HepG2 (cell line): ENCODE measurements around the gene HSDL1. TPM values are rescaled to one million over a fixed set of nuclear protein-coding genes. Genes with fewer than 3 reads are reported as not detected.

ENCODE experiments used
- AKAP8 ChIP-seq: sonication (generic); formaldehyde crosslinking; IDR thresholded peaks from 2 replicates; pipeline ENCODE4 v1.5.1; 2020; ENCODE audit warnings: mild to moderate bottlenecking, missing genetic modification reagents
- HDAC2 ChIP-seq: sonication (generic); formaldehyde crosslinking; IDR thresholded peaks from 2 replicates; pipeline ENCODE4 v1.4.0; 2020; ENCODE audit warnings: missing genetic modification reagents
- JUN ChIP-seq: sonication (generic); formaldehyde crosslinking; IDR thresholded peaks from 2 replicates; pipeline ENCODE4 v1.4.0; 2020; ENCODE audit warnings: mild to moderate bottlenecking, missing genetic modification reagents
- MYC ChIP-seq: sonication (generic); formaldehyde crosslinking; IDR thresholded peaks from 2 replicates; pipeline ENCODE4 v1.9.0; 2021; ENCODE audit warnings: missing genetic modification reagents, borderline replicate concordance
- NCOA5 ChIP-seq: sonication (generic); formaldehyde crosslinking; IDR thresholded peaks from 2 replicates; pipeline ENCODE4 v1.4.0; 2020; ENCODE audit warnings: missing genetic modification reagents
- SALL2 ChIP-seq: sonication (generic); formaldehyde crosslinking; IDR thresholded peaks from 2 replicates; pipeline ENCODE4 v1.8.1; 2023; ENCODE audit warnings: mild to moderate bottlenecking, missing genetic modification reagents, inconsistent platforms
- ZMYM3 ChIP-seq: sonication (generic); formaldehyde crosslinking; IDR thresholded peaks from 2 replicates; pipeline ENCODE4 v1.5.1; 2020; ENCODE audit warnings: mild to moderate bottlenecking, missing genetic modification reagents
- ZNF263 ChIP-seq: sonication (generic); formaldehyde crosslinking; IDR thresholded peaks from 2 replicates; pipeline ENCODE4 v1.4.0; 2020; ENCODE audit warnings: missing genetic modification reagents
- polyA plus RNA-seq, 8 experiments: library from polyadenylated mRNA; depleted of rRNA in 3 of 8; stranded (reverse) in 7 of 8; unstranded in 1 of 8; fragments of >200 nt; fragmentation: Illumina TruSeq in 4 of 8; extraction: Trizol in 4 of 8; gene quantifications; 2 replicates each; pipeline versions ENCODE4 v1.2.1 to v1.2.3, GENCODE V29; 2011 to 2016; ENCODE audit warnings: low read depth in 4 of 8, missing spikeins in 1 of 8, mixed read lengths in 1 of 8; ENCODE audit not compliant: insufficient read depth in 1 of 8
- total RNA-seq, 5 experiments: library from RNA; depleted of rRNA; stranded (reverse); fragments of >200 nt; fragmentation: Illumina TruSeq; extraction: Trizol; gene quantifications; 2 replicates each; pipeline ENCODE4 v1.2.3, GENCODE V29; 2016; ENCODE audit warnings: low read depth in 1 of 5
- TF ChIP-seq, protein P1 (sequence below): sonication (generic); formaldehyde crosslinking; IDR thresholded peaks from 2 replicates; pipeline ENCODE4 v1.9.0; 2021; ENCODE audit warnings: missing genetic modification reagents, borderline replicate concordance
- TF ChIP-seq, protein P2 (sequence below), 2 experiments: sonication (generic) in 1 of 2; formaldehyde crosslinking in 1 of 2; IDR thresholded peaks; 2 replicates each; pipeline versions ENCODE4 v1.4.0 to v1.6.1; 2018 to 2020; ENCODE audit warnings: missing genetic modification reagents in 2 of 2, borderline replicate concordance in 1 of 2, low read depth in 1 of 2, mild to moderate bottlenecking in 1 of 2, missing biosample characterization in 1 of 2
- TF ChIP-seq, protein P3 (sequence below): sonication (generic); formaldehyde crosslinking; conservative IDR thresholded peaks from 2 replicates; pipeline ENCODE4 v1.4.0; 2020; ENCODE audit warnings: missing genetic modification reagents
- TF ChIP-seq, protein P4 (sequence below): sonication (generic); formaldehyde crosslinking; IDR thresholded peaks from 2 replicates; pipeline ENCODE4 v1.8.0; 2022; ENCODE audit warnings: mild to moderate bottlenecking, missing genetic modification reagents
- TF ChIP-seq, protein P5 (sequence below): sonication (generic); formaldehyde crosslinking; IDR thresholded peaks from 2 replicates; pipeline ENCODE4 v1.4.0; 2020; ENCODE audit warnings: missing genetic modification reagents, borderline replicate concordance
- TF ChIP-seq, protein P6 (sequence below): sonication (generic); formaldehyde crosslinking; IDR thresholded peaks from 2 replicates; pipeline ENCODE4 v1.5.0; 2020; ENCODE audit warnings: missing genetic modification reagents

The HSDL1 gene
- total and polyA plus RNA-seq, 2 of the 13 experiments (the other 11 are each of a cell fraction or from before 2014, with no cell fraction given) = 49.2 to 49.7 TPM

DNA sequence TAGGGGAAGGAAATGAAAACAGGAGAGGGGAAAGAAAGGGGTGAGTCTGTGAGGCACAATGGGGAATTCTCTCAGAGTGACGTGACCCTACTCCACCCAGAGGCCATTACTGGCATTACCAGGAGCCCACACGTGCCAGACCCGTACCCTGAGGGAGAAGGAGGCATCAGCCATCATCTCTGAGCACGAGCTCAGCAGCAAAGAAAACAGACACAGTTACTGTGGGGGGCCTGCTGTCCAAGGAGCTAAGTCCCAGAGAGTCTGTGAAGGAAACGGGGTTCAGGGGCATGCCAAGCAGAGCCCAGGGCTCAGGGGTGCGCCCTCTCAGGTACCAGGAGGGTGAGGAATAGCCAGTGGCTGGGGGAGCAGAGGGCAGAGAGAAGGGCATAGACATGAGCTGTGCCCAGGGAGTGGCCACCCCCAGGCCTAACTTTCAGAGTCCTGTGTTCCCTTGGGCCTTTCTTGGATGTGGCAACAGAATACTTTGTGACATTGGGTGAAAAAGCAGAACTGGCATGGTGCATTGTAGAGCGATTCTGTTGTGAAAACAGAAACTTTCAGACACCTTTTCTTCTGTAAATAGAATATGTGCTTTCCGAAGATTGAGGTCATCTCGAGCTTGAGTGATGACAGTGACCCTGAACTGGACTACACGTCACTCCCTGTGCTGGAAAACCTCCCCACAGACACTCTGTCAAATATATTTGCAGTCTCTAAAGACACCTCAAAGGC lies 30.5 kb upstream of the HSDL1 start (continued):
- TF ChIP-seq, protein P1, sequence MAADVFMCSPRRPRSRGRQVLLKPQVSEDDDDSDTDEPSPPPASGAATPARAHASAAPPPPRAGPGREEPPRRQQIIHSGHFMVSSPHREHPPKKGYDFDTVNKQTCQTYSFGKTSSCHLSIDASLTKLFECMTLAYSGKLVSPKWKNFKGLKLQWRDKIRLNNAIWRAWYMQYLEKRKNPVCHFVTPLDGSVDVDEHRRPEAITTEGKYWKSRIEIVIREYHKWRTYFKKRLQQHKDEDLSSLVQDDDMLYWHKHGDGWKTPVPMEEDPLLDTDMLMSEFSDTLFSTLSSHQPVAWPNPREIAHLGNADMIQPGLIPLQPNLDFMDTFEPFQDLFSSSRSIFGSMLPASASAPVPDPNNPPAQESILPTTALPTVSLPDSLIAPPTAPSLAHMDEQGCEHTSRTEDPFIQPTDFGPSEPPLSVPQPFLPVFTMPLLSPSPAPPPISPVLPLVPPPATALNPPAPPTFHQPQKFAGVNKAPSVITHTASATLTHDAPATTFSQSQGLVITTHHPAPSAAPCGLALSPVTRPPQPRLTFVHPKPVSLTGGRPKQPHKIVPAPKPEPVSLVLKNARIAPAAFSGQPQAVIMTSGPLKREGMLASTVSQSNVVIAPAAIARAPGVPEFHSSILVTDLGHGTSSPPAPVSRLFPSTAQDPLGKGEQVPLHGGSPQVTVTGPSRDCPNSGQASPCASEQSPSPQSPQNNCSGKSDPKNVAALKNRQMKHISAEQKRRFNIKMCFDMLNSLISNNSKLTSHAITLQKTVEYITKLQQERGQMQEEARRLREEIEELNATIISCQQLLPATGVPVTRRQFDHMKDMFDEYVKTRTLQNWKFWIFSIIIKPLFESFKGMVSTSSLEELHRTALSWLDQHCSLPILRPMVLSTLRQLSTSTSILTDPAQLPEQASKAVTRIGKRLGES (CRISPR knock-in tag) = no peak
- TF ChIP-seq, protein P2, sequence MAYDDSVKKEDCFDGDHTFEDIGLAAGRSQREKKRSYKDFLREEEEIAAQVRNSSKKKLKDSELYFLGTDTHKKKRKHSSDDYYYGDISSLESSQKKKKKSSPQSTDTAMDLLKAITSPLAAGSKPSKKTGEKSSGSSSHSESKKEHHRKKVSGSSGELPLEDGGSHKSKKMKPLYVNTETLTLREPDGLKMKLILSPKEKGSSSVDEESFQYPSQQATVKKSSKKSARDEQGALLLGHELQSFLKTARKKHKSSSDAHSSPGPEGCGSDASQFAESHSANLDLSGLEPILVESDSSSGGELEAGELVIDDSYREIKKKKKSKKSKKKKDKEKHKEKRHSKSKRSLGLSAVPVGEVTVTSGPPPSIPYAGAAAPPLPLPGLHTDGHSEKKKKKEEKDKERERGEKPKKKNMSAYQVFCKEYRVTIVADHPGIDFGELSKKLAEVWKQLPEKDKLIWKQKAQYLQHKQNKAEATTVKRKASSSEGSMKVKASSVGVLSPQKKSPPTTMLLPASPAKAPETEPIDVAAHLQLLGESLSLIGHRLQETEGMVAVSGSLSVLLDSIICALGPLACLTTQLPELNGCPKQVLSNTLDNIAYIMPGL (CRISPR knock-in tag; IDR thresholded peaks at IDR 0.05; ENCODE audit: borderline replicate concordance in 1 of 2, low read depth in 1 of 2) = peak in 1 of 2 experiments; percentile 51; a peak in 1 of 4 replicates
- TF ChIP-seq JUN (CRISPR knock-in tag) (no peak), MYC (CRISPR knock-in tag) (peak; percentile 80; the same call in 1 of the 2 replicates), ZMYM3 (CRISPR knock-in tag) (no peak), AKAP8 (no peak), NCOA5 (CRISPR knock-in tag) (no peak), HDAC2 (CRISPR knock-in tag) (no peak), ZNF263 (CRISPR knock-in tag) (no peak), SALL2 (CRISPR knock-in tag) (no peak)
- TF ChIP-seq, protein P3, sequence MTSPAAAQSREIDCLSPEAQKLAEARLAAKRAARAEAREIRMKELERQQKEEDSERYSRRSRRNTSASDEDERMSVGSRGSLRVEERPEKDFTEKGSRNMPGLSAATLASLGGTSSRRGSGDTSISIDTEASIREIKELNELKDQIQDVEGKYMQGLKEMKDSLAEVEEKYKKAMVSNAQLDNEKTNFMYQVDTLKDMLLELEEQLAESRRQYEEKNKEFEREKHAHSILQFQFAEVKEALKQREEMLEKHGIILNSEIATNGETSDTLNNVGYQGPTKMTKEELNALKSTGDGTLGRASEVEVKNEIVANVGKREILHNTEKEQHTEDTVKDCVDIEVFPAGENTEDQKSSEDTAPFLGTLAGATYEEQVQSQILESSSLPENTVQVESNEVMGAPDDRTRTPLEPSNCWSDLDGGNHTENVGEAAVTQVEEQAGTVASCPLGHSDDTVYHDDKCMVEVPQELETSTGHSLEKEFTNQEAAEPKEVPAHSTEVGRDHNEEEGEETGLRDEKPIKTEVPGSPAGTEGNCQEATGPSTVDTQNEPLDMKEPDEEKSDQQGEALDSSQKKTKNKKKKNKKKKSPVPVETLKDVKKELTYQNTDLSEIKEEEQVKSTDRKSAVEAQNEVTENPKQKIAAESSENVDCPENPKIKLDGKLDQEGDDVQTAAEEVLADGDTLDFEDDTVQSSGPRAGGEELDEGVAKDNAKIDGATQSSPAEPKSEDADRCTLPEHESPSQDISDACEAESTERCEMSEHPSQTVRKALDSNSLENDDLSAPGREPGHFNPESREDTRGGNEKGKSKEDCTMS (CRISPR knock-in tag) = no peak
- TF ChIP-seq, protein P4, sequence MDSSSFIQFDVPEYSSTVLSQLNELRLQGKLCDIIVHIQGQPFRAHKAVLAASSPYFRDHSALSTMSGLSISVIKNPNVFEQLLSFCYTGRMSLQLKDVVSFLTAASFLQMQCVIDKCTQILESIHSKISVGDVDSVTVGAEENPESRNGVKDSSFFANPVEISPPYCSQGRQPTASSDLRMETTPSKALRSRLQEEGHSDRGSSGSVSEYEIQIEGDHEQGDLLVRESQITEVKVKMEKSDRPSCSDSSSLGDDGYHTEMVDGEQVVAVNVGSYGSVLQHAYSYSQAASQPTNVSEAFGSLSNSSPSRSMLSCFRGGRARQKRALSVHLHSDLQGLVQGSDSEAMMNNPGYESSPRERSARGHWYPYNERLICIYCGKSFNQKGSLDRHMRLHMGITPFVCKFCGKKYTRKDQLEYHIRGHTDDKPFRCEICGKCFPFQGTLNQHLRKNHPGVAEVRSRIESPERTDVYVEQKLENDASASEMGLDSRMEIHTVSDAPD (CRISPR knock-in tag) = no peak
- TF ChIP-seq, protein P5, sequence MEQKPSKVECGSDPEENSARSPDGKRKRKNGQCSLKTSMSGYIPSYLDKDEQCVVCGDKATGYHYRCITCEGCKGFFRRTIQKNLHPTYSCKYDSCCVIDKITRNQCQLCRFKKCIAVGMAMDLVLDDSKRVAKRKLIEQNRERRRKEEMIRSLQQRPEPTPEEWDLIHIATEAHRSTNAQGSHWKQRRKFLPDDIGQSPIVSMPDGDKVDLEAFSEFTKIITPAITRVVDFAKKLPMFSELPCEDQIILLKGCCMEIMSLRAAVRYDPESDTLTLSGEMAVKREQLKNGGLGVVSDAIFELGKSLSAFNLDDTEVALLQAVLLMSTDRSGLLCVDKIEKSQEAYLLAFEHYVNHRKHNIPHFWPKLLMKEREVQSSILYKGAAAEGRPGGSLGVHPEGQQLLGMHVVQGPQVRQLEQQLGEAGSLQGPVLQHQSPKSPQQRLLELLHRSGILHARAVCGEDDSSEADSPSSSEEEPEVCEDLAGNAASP = no peak
- TF ChIP-seq, protein P6, sequence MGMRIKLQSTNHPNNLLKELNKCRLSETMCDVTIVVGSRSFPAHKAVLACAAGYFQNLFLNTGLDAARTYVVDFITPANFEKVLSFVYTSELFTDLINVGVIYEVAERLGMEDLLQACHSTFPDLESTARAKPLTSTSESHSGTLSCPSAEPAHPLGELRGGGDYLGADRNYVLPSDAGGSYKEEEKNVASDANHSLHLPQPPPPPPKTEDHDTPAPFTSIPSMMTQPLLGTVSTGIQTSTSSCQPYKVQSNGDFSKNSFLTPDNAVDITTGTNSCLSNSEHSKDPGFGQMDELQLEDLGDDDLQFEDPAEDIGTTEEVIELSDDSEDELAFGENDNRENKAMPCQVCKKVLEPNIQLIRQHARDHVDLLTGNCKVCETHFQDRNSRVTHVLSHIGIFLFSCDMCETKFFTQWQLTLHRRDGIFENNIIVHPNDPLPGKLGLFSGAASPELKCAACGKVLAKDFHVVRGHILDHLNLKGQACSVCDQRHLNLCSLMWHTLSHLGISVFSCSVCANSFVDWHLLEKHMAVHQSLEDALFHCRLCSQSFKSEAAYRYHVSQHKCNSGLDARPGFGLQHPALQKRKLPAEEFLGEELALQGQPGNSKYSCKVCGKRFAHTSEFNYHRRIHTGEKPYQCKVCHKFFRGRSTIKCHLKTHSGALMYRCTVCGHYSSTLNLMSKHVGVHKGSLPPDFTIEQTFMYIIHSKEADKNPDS = no peak
